ENCODE measurements around the gene INSR.

GRCh38 chr19:7331446-7331845 is 37.2 kb upstream of the INSR start:
- TF ChIP-seq CTCF (IDR thresholded peaks at IDR 0.05), result no peak
- TF ChIP-seq ESRRA (CRISPR knock-in tag; IDR thresholded peaks at IDR 0.05; ENCODE audit: borderline replicate concordance), result no peak
- no peak for TF ChIP-seq TEAD4 (CRISPR knock-in tag; IDR thresholded peaks at IDR 0.05)
- TF ChIP-seq GRHL2 (CRISPR knock-in tag; IDR thresholded peaks at IDR 0.05; ENCODE audit: insufficient replicate concordance, severe bottlenecking), result no peak
- TF ChIP-seq NFATC4 (CRISPR knock-in tag; IDR thresholded peaks at IDR 0.05), result no peak
- no peak for TF ChIP-seq NFYB (CRISPR knock-in tag; conservative IDR thresholded peaks at IDR 0.05; ENCODE audit: low read depth)
- TF ChIP-seq ZNF423 (CRISPR knock-in tag; IDR thresholded peaks at IDR 0.05), result no peak
- no peak for TF ChIP-seq ZNF121 (CRISPR knock-in tag; IDR thresholded peaks at IDR 0.05)
- no peak for TF ChIP-seq PRDM15 (CRISPR knock-in tag; IDR thresholded peaks at IDR 0.05)

Data from WTC11 (cell line).